Esophagus squamous epithelium (tissue), 5 donors: ENCODE results near the gene CLRN3. TPM values are rescaled to one million over a fixed set of nuclear protein-coding genes. Genes with fewer than 3 reads are reported as not detected.

ENCODE experiments used
- DNase-seq: peaks from one replicate; lab custom pipeline; 2025; lab: John Stamatoyannopoulos, UW
- H3K27ac ChIP-seq, 4 donors: fragments of 200-600 bp; sonication (generic); one replicate each; pipeline ENCODE4 v1.5.1; 2016 to 2019; ENCODE audit warnings: mild to moderate bottlenecking in 1 of 4
- H3K27me3 ChIP-seq, 4 donors: fragments of 200-600 bp; sonication (generic); 1 replicate in 3 of 4; 2 replicates in 1 of 4; pipeline versions ENCODE4 v1.5.1 to v1.6.0; 2017 to 2021; ENCODE audit warnings: antibody characterized with exemption in 1 of 4
- H3K36me3 ChIP-seq, 3 donors: fragments of 200-600 bp; sonication (generic); one replicate each; pipeline ENCODE4 v1.5.1; 2016 to 2019
- H3K4me1 ChIP-seq, 3 donors: fragments of 200-600 bp; sonication (generic); one replicate each; pipeline ENCODE4 v1.5.1; 2017 to 2019
- H3K4me3 ChIP-seq, 4 donors: fragments of 200-600 bp; sonication (generic); 1 replicate in 3 of 4; 2 replicates in 1 of 4; pipeline ENCODE4 v1.5.1; 2016 to 2019; ENCODE audit warnings: mild to moderate bottlenecking in 2 of 4, moderate library complexity in 1 of 4
- H3K9me3 ChIP-seq, 3 donors: fragments of 200-600 bp; sonication (generic); one replicate each; pipeline ENCODE4 v1.5.1; 2016 to 2019
- CTCF ChIP-seq, 6 experiments: fragments of 450-650 bp in 4 of 6; fragments of 200-600 bp in 2 of 6; sonication (generic) in 2 of 6; IDR thresholded peaks; one replicate each; pipeline ENCODE4 v1.5.1; 2016 to 2019; ENCODE audit warnings: antibody characterized with exemption in 6 of 6, mild to moderate bottlenecking in 4 of 6, moderate library complexity in 4 of 6
- POLR2A ChIP-seq, 4 donors: fragments of 450-650 bp; IDR thresholded peaks; one replicate each; pipeline ENCODE4 v1.6.1; 2017; ENCODE audit warnings: antibody characterized with exemption in 4 of 4, mild to moderate bottlenecking in 4 of 4, moderate library complexity in 3 of 4
- WGBS, 2 donors: methylation state at CpG; one replicate each; pipeline ENCODE4 v1.1.5; 2018; 5-methylcytosine and 5-hydroxymethylcytosine counted together
- intact Hi-C: fragments of 100-400 bp; cut with DNase I; formaldehyde crosslinking; loops from one replicate; pipeline ENCODE4 v1.15.0; 2022
- total RNA-seq, 4 donors: library from RNA; depleted of rRNA; stranded (reverse); fragments of >200 nt; gene quantifications; one replicate each; pipeline ENCODE4 v1.1.0, GENCODE V29; 2016
- donor health status: DM: yes; HTN: yes; CAD: no.

The CLRN3 gene
- total RNA-seq, 4 donors from 2014 or later: not detected

GRCh38 chr10:127873901-127874470 lies 18.8 kb downstream of the CLRN3 start:
- intact Hi-C loops: no loop called here
- Histone ChIP-seq H3K4me1 (peaks cover 0 to 13% (median 0%) of the 10 kb centered on the region in 3 donors), H3K27ac (no peak overlapping the region)

GRCh38 chr10:127872871-127873600 lies 19.7 kb downstream of the CLRN3 start:
- 79 to 80% methylated on average over 10 to 12 of the region's 12 CpGs for WGBS, 2 donors
- Histone ChIP-seq H3K4me3 (no peak overlapping the region), H3K27ac (no peak overlapping the region), H3K27me3 (peaks cover 0 to 10% (median 0%) of the 10 kb centered on the region in 4 donors), H3K4me1 (peaks cover 0 to 13% (median 0%) of the 10 kb centered on the region in 3 donors), H3K36me3 (no peaks in the 10 kb centered on the region), H3K9me3 (peaks cover 0 to 7% (median 6%) of the 10 kb centered on the region in 3 donors)
- intact Hi-C loops: no loop called here
- no peak for DNase-seq
- TF ChIP-seq CTCF (IDR thresholded peaks at IDR 0.05) (no peak), POLR2A (IDR thresholded peaks at IDR 0.05) (no peak)

More at GRCh38 chr10:127873901-127874470, 18.8 kb downstream of the CLRN3 start:
- TF ChIP-seq CTCF (IDR thresholded peaks at IDR 0.05): no peak
- TF ChIP-seq POLR2A (IDR thresholded peaks at IDR 0.05): no peak
- Histone ChIP-seq H3K4me3 (no peak overlapping the region), H3K9me3 (peaks cover 0 to 6% (median 6%) of the 10 kb centered on the region in 3 donors), H3K36me3 (no peaks in the 10 kb centered on the region), H3K27me3 (peaks cover 0 to 10% (median 0%) of the 10 kb centered on the region in 4 donors)
- DNase-seq: no peak
- WGBS, 2 donors: 73 to 82% methylated on average over 10 to 11 of the region's 11 CpGs

GRCh38 chr10:127872011-127872761 lies 20.6 kb downstream of the CLRN3 start:
- H3K4me3 ChIP-seq: no peak overlapping the region
- WGBS, 2 donors: 50 to 76% methylated on average over 14 to 17 of the region's 23 CpGs
- intact Hi-C loops: no loop called here
- peak overlapping the region in 1 of 4 donors; percentile 6 for H3K27ac ChIP-seq
- peaks cover 0 to 7% (median 6%) of the 10 kb centered on the region in 3 donors for H3K9me3 ChIP-seq
- no peaks in the 10 kb centered on the region for H3K36me3 ChIP-seq
- peaks cover 0 to 13% (median 0%) of the 10 kb centered on the region in 3 donors for H3K4me1 ChIP-seq
- no peak for DNase-seq
- TF ChIP-seq POLR2A (IDR thresholded peaks at IDR 0.05) (no peak), CTCF (IDR thresholded peaks at IDR 0.05) (no peak)
- H3K27me3 ChIP-seq: peaks cover 0 to 10% (median 0%) of the 10 kb centered on the region in 4 donors

GRCh38 chr10:127871631-127872010 lies 21.1 kb downstream of the CLRN3 start:
- WGBS, 2 donors: 44 to 63% methylated on average over 3 to 6 of the region's 7 CpGs
- no peak for DNase-seq
- TF ChIP-seq POLR2A (IDR thresholded peaks at IDR 0.05): no peak
- no peak for TF ChIP-seq CTCF (IDR thresholded peaks at IDR 0.05)
- no peak overlapping the region for H3K27ac ChIP-seq
- H3K4me3 ChIP-seq: no peak overlapping the region
- intact Hi-C loops: no loop called here
- peaks cover 0 to 10% (median 0%) of the 10 kb centered on the region in 4 donors for H3K27me3 ChIP-seq
- H3K36me3 ChIP-seq: no peaks in the 10 kb centered on the region
- H3K9me3 ChIP-seq: peaks cover 0 to 7% (median 6%) of the 10 kb centered on the region in 3 donors
- peaks cover 0 to 13% (median 0%) of the 10 kb centered on the region in 3 donors for H3K4me1 ChIP-seq
